Measurements from ENCODE around the gene PELO.
"Not testable (repeated sequence)": the region's sequence is repeated elsewhere in the genome, so short reads cannot be mapped to it uniquely, and the experiment has no call there.

DNA sequence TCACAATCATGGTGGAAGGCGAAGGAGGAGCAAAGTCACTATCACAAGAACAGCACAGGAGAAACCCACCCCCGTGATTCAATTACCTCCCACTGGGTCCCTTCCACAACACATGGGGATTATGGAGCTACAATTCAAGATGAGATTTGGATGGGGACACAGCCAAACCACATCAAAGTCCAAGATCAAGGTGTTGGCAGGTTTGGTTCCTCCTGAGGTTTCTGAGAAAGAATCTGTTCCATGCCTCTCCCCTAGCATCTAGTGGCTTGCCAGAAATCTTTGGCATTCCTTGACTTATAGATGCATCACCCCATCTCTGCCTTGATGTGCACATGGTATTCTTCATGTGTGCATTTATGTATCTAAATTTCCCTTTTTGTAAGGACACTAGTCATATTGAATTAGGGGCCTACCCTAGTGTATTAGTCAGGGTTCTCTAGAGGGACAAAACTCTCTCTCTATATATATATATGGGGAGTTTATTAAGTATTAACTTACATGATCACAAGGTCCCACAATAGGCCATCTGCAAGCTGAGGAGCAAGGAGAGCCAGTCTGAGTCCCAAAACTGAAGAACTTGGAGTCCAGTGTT lies 42.8 kb upstream of the PELO start:
- not testable (repeated sequence) for TF ChIP-seq EZH2 (IDR thresholded peaks at IDR 0.05); POLR2AphosphoS5 (IDR thresholded peaks at IDR 0.05; ENCODE audit: borderline replicate concordance, low read depth, low read length); FOXP2 (optimal IDR thresholded peaks at IDR 0.05; ENCODE audit: control extremely low read depth, extremely low read length, insufficient read depth)
